Muscle of arm (tissue), 12 donors: ENCODE measurements around the gene FAM193A. TPM values are rescaled to one million over a fixed set of nuclear protein-coding genes. Genes with fewer than 3 reads are reported as not detected.
"Not testable (repeated sequence)": the region's sequence is repeated elsewhere in the genome, so short reads cannot be mapped to it uniquely, and the experiment has no call there.

Experiments
- DNase-seq: peaks from one replicate; pipeline ENCODE4 v3.0.0-alpha.2; 2013
- polyA plus RNA-seq, 12 donors: library from polyadenylated mRNA; unstranded; fragments of 120-200 nt; gene quantifications; one replicate each; pipeline ENCODE4 v1.2.1, GENCODE V29; 2013; ENCODE audit not compliant: insufficient read length in 12 of 12

Gene FAM193A
- polyA plus RNA-seq, 12 donors, result 15.5 to 36.3 (median 18.8) TPM; not detected in 1

- no peak for DNase-seq
These were observed 185.1 kb downstream of the FAM193A start for GRCh38 chr4:2721586-2721985.

DNA sequence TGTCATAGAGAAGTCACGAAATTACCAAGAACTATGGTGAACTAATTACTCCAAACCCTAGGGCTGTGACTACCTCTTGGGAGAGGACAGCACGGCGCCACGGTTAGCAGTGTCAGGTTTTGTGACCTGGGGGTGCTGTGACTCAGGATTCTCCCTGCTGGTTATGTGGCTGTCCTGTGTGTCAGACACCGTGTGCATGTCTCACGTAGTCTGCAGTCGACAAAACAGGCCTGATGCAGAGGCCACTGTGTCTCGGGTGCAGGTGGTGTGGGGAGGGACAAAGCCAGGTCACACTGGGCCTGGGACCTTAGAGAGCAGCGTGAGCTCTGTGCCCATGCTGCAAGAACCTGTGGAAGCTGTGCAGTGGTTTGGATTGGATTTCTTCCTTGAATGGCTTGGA is 185.6 kb downstream of the FAM193A start:
- no peak for DNase-seq

DNA sequence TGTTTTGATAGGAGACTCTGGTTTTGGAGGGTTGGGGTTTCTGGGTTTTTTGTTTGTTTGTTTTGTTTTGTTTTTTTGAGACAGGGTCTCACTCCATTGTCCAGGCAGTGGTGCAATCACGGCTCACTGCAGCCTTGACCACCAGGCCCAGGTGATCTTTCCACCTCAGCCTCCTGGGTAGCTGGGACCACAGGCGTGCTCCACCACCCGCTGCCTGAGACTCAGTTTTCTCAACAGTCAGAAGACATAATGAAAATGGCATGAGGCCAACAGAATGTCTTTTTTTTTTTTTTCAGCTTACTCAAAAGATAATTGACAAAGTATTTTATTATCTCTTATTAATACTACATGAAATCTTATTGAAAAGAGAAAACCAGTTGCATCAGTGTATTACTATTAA is 187.3 kb downstream of the FAM193A start:
- no peak for DNase-seq

GRCh38 chr4:2725380-2725779 is 188.9 kb downstream of the FAM193A start:
- no peak for DNase-seq

GRCh38 chr4:2726881-2727280 is 190.4 kb downstream of the FAM193A start:
- not testable (repeated sequence) for DNase-seq

GRCh38 chr4:2728221-2728620 is 191.8 kb downstream of the FAM193A start:
- DNase-seq, result no peak

DNA sequence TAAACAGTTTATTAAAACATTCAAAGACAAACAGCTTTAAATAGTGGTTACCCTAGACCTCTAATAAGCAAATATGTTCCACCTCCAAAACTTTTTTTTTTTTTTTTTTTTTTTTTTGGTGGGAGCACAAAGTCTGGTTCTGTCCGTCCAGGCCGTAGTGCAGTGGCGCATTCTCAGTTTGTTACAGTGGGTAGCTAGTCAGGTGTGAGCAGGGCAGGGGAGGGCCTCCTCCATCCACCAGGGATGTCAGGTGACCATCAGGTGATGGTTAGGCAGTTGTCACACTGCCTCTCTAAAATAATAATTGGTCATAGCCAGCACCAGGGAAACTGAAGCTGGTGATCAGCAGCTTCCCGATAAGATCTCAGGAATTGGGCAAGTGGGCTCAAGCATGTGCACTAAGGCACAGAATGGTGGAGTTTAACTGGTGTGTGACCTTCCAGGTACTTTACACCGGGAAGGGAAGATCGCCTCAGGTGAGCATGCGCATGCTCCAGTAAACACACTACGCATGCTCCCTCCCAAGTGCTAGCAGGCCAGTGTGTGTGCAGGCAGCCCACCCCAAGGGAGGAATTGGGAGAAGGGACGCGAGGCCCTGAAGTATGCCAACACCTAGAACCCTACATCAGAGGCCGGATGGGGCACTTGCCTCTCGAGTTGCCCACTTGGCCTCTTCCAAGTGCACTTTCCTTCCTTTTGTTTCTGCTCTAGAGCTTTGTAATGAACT is 192.5 kb downstream of the FAM193A start:
- DNase-seq, result no peak

DNA sequence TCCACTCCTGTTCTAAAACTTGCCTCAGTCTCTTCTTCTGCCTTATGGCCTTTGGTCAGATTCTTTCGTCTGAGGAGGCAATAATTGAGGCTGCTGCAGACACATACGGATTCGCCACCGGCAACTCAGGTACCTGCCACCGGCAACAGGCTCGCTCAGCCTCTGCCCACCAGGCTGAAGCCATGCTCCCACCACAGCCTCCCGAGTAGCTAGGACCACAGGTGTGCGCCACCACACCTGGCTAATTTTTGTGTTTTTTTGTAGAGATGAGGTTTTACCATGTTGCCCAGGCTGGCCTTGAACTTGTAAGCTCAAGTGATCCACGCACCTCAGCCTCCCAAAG is 193.1 kb downstream of the FAM193A start:
- DNase-seq, result no peak

DNA sequence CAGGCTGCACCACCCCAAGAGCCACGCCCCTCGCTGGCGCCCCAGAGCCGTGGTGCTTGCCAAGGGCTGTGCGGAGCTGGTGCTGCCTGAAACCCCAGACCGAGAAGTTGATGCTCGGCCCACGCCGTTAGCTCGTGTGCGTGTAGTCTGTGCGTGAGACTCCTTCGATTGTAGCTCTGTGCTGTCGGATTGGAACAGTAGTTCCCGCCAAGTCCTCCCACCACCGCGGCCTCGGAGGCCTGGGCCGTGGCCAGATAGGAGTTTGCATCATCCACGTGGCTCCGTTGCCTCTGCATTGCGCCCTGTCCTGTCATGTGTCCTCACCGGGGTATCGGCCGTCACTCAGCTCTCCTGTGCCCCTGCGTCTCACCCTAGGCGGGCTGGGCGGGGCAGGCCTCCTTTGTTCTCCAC is 195.5 kb downstream of the FAM193A start:
- no peak for DNase-seq

- no peak for DNase-seq
These were observed 196.1 kb downstream of the FAM193A start for GRCh38 chr4:2732526-2732925.

DNA sequence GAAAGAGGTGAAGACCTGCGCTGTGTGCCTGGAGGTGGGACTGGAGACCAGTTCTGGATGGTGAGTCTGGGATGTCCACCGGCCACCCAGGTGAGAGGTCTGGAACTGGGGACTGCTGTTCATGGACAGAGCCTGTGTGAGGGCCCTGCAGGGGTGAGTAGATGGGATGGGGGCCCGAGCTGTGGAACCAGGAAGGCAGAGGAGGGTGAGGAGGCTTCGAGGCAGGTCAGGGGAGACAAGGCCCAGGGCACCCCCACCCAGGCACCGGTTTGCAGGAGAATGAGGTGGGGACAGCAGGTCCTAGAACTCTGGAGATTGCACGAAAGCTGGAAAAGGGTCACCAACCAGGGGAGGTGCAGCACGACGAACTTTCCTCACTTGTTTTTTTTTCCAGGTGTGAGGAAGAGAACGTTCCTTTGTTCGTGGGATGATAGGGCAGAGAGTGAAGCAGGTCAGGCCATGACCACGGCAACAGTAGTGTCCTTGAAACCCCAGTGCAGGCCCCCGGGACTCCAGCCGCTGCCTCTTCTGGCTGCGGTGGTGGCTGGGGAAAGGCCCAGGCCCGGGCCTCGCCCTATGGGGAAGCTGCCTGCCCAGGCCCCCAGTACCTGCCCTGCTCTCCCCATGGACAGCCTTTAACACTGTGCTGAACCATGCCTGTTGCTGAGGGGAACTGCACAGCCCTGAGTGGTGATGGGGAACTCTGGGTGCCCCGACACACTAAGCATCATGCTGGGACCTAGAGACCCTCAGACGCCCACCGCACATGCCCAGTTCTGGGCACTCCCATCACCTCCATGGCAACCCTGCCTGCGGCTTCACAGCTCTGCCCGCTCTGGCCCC is 196.8 kb downstream of the FAM193A start:
- no peak for DNase-seq

DNA sequence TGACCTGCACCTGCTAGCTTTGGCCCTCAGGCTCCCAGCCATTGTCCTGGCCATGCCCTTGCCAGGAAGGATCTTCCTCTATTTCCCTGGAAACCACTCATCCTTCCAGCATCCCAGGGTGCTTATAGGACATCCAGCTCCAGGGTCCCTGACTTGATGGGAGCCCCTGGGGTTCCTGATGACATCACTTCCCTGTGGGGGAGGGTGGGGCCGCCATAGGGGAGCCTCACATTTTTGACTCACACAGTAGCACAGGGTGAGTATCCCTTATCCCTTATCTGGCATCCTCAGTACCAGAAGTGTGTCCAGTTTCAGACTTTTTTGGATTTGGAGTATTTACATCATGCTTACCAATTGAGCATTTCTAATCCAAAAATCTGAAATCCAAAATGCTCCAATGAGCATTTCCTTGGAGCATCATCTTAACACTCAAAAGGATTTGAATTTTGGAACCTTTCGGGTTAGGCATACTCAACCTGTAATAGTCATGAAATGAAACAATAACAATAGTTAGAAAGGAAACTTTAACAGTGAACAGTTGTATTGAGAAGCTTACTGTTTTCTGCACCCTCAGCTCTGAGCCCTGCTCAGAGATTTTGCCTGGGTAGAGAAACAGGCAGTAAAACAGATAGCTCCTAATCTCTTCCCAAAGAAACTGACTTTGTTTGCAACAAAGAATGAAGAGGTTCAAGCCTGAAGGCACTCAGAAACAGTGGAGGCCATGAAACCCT is 197.6 kb downstream of the FAM193A start:
- no peak for DNase-seq

- DNase-seq, result no peak
These were observed 198.2 kb downstream of the FAM193A start for GRCh38 chr4:2734612-2735011.

- no peak for DNase-seq
These were observed 199.4 kb downstream of the FAM193A start for GRCh38 chr4:2735869-2736268.

- DNase-seq, result not testable (repeated sequence)
These were observed 201.8 kb downstream of the FAM193A start for GRCh38 chr4:2738296-2738695.

DNA sequence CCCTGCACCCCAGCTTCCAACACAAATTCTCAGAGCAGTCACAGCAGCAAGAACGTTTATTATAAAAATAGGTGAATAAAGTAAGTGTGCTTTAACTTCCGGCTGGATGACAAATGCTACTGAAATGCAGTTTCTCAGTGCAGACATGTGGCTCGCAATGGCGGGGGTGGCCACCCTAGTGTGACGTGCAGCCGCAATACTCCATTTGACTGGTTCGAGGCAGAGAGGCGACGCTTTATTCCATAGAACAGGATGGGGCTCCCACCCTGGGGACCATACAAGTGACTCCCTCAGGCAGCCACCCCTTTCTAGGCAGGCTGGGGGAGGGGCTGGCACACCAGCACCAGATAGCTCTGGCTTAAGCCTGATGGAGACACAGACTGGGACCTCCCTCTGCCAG is 205.2 kb downstream of the FAM193A start:
- no peak for DNase-seq

DNA sequence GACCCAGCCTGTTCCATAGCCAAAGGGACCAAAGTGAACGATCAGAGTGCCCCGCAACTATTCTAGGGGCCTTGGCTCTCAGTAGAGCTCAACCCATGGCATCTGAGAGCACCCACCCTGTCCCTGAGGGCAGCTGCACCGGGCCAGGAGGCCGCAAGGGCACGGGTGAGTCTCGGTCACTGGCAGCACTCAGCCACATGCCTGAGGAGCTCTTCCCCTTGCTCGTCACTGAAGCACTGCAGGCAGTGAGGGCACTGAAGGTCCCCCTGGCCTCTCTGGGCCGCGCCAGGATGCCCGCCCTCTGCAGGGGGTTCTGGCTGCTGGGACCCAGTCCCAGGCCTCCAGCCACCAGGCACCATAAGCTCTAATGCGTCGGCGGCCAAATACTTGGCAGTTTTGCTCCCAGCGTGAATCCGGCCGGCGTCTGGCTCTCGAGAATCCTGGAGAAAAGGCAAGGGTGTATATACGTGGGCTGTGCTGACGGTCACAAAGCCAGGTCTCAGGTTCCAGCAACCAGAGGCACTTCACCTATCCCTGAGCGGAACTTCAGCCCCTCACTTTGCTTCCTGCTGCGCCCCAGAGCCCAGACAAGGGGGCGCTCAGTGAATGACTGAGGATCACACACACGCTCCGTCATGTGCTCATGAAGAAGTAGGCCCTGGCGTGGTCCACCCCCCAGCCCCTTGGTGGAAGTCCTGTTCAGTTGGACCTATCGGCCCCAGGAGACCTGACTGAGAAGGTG is 205.8 kb downstream of the FAM193A start:
- DNase-seq, result no peak

DNA sequence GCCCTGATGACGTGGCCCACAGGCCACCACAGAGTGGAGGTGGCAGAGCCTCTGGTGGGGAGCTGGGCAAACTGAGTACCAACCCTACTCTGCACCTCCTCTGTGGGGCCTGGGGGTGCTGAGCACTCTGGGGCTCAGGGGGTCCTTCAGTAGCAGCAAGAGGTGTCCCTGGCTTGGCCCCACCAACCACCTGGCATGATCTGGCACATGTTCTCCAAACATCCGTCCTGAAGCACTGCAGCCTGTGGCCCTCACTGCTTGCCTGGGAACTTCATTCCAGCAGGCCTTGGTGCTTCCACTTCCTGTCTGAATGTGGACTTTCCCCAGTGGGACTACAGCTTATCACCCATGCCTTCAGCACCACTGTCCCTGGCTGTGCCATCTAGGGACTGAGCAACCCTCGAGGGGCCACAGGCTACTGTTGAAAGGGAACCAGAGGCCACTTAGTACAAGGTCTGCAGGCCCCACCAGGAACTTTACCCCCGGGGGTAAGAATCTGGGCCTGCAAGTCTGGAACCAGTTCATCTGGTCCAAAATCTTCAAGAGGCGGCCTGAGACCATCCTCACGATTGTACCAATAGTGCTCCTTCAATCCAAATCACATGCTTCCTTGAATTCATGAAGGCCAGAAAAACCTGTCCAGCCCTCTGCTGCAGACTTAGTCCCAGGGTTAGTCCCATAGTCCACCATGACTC is 206.5 kb downstream of the FAM193A start:
- DNase-seq, result no peak

DNA sequence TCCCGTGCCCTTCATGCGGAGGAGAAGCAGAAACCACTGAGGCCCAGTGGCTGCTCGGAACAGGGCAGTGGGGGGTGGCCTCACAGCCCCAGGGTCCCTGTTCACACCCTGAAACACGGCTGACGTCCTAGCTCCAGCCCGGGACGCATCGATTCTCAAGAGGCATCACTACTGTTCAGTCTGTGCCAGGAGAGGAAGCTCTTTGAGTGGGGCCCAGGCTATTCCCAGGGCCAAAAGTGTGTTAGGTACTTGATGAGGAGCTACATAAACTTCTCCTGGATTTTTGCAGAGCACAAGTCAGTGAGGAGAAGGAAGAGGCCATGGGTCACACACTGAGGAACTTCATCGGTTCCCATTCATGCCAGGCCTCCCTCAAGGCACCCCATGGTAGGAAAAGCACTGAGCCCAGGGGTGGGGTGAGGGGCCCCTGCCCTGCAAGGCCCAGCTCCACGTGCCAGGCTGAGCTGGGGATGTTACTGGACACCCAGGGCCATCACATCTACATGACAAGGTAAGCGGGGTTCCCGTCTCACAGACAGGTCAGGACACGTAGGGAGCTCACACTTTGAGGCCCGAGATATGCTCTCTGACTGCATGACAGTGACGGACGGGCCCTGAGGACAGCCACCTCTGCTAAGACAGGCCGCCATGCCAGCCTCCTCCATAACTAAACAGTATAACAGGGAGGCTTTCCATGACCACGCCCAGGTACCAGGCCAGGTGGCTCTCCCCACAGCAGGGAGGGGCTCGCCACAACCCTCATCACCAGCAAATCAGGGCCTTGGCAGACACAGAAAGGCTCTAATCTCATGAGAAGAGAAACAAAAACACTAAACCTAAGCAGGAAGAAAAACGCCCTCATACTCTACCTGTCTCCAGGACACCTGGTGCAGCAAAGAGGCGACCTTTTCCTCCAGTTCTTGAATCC is 207.3 kb downstream of the FAM193A start:
- no peak for DNase-seq
